ENCODE measurements around the gene BAHCC1. TPM values are rescaled to one million over a fixed set of nuclear protein-coding genes. Genes with fewer than 3 reads are reported as not detected.

Gene BAHCC1
- total and polyA plus RNA-seq, 3 experiments from 2014 or later: not detected

- peak overlapping the region; percentile 93 to 99 (median 98) for H3K4me3 Mint-ChIP-seq
- H3K9me3 Mint-ChIP-seq: peaks cover 0 to 1% (median 0%) of the 10 kb centered on the region in 5 donors
- Histone ChIP-seq H3K4me1 (ENCODE audit: insufficient read depth, low read length) (peaks cover 26% of the 10 kb centered on the region), H3K27ac (ENCODE audit: low read depth, low read length) (peak overlapping the region; percentile 85), H3K36me3 (ENCODE audit: insufficient read depth, low read length) (peaks cover 33% of the 10 kb centered on the region), H3K9me3 (ENCODE audit: low read length) (no peaks in the 10 kb centered on the region), H3K4me3 (ENCODE audit: low read length) (peak overlapping the region; percentile 92), H3K27me3 (ENCODE audit: insufficient read depth, low read length, poor library complexity, severe bottlenecking) (no peaks in the 10 kb centered on the region)
- ChIA-PET POLR2A (interaction anchor here (0.8 to 1.4 kb wide), 3 partner anchors 23 to 42 kb away, joined by 3 to 8 read pairs (median 3); partner anchors contain the start of gene FAAP100), CTCF (interaction anchor here (1.8 to 2.1 kb wide), 2 partner anchors 27 to 41 kb away, joined by 6 to 8 read pairs; partner anchors contain the start of gene FAAP100)
- peak in 4 of 5 donors; percentile 28 to 70 (median 58) for DNase-seq
- H3K27me3 Mint-ChIP-seq: peaks cover 0 to 15% of the 10 kb centered on the region in 2 donors
- H3K36me3 Mint-ChIP-seq: peaks cover 30 to 42% (median 32%) of the 10 kb centered on the region in 3 donors
- peak overlapping the region; percentile 90 to 98 (median 96) for H3K27ac Mint-ChIP-seq
- peaks cover 40 to 64% (median 51%) of the 10 kb centered on the region in 3 donors for H3K4me1 Mint-ChIP-seq
These were observed 115.7 kb downstream of the BAHCC1 start for GRCh38 chr17:81510785-81511553.

GRCh38 chr17:81511554-81511803 is 116.2 kb downstream of the BAHCC1 start:
- H3K27me3 ChIP-seq (ENCODE audit: insufficient read depth, low read length, poor library complexity, severe bottlenecking): no peaks in the 10 kb centered on the region
- H3K4me3 ChIP-seq (ENCODE audit: low read length): peak overlapping the region; percentile 92
- peaks cover 0 to 1% (median 0%) of the 10 kb centered on the region in 5 donors for H3K9me3 Mint-ChIP-seq
- H3K27ac Mint-ChIP-seq: peak overlapping the region; percentile 90 to 98 (median 96)
- H3K9me3 ChIP-seq (ENCODE audit: low read length): no peaks in the 10 kb centered on the region
- peaks cover 0 to 15% of the 10 kb centered on the region in 2 donors for H3K27me3 Mint-ChIP-seq
- ChIA-PET CTCF (interaction anchor here (1.8 to 2.1 kb wide), 2 partner anchors 27 to 41 kb away, joined by 6 to 8 read pairs; partner anchors contain the start of gene FAAP100), POLR2A (interaction anchor here (1.3 to 2.0 kb wide), 2 partner anchors 41 to 273 kb away, joined by 8 to 9 read pairs; partner anchors contain the start of genes FAAP100, NDUFAF8 and TEPSIN)
- peaks cover 30 to 42% (median 32%) of the 10 kb centered on the region in 3 donors for H3K36me3 Mint-ChIP-seq
- peaks cover 46 to 69% (median 56%) of the 10 kb centered on the region in 3 donors for H3K4me1 Mint-ChIP-seq
- no peak for DNase-seq
- H3K4me1 ChIP-seq (ENCODE audit: insufficient read depth, low read length): peaks cover 32% of the 10 kb centered on the region
- H3K4me3 Mint-ChIP-seq: peak overlapping the region; percentile 93 to 99 (median 98)
- peak overlapping the region; percentile 85 for H3K27ac ChIP-seq (ENCODE audit: low read depth, low read length)
- H3K36me3 ChIP-seq (ENCODE audit: insufficient read depth, low read length): peaks cover 33% of the 10 kb centered on the region

DNA sequence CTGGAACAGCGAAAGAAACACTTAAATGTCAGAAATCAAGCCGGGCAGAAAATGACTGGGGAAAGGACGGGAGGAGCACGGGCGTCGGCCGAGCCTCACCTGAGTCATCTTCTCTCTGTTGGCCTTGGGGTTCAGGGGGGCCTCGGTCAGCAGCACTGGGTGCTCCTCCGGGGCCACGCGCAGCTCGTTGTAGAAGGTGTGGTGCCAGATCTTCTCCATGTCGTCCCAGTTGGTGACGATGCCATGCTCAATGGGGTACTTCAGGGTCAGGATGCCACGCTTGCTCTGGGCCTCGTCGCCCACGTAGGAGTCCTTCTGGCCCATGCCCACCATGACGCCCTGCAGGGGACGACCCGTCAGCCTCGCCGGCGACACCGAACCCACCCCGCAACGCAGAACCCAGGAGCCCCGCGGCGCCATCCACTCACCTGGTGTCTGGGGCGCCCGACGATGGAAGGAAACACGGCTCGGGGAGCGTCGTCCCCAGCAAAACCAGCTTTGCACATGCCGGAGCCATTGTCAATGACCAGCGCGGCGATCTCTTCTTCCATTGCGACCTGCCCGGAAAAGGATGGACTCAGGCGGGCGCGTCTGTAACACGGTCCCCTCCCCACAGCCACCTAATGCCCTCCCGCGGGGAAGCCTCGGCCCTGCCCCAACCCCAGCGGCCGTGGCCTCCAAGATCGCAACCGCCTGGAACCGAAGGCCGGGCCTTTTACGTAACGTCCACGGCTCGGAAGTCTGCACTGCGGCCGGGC is 116.7 kb downstream of the BAHCC1 start:
- peaks cover 0 to 1% (median 0%) of the 10 kb centered on the region in 5 donors for H3K9me3 Mint-ChIP-seq
- DNase-seq: peak in 4 of 5 donors; percentile 31 to 58 (median 41)
- H3K27ac Mint-ChIP-seq: peak overlapping the region; percentile 90 to 98 (median 96)
- H3K36me3 Mint-ChIP-seq: peaks cover 30 to 42% (median 32%) of the 10 kb centered on the region in 3 donors
- Histone ChIP-seq H3K27ac (ENCODE audit: low read depth, low read length) (peak overlapping the region; percentile 85), H3K27me3 (ENCODE audit: insufficient read depth, low read length, poor library complexity, severe bottlenecking) (no peaks in the 10 kb centered on the region), H3K4me3 (ENCODE audit: low read length) (peak overlapping the region; percentile 92), H3K9me3 (ENCODE audit: low read length) (no peaks in the 10 kb centered on the region), H3K4me1 (ENCODE audit: insufficient read depth, low read length) (peaks cover 35% of the 10 kb centered on the region), H3K36me3 (ENCODE audit: insufficient read depth, low read length) (peaks cover 33% of the 10 kb centered on the region)
- CTCF ChIA-PET: interaction anchor here (1.8 to 2.1 kb wide), 2 partner anchors 28 to 40 kb away, joined by 6 to 8 read pairs; partner anchors contain the start of gene FAAP100
- peaks cover 48 to 74% (median 59%) of the 10 kb centered on the region in 3 donors for H3K4me1 Mint-ChIP-seq
- POLR2A ChIA-PET: interaction anchor here (0.5 to 2.0 kb wide), 4 partner anchors 27 to 275 kb away, joined by 3 to 9 read pairs (median 8); partner anchors contain the start of genes FAAP100, NDUFAF8 and TEPSIN
- H3K27me3 Mint-ChIP-seq: peaks cover 0 to 15% of the 10 kb centered on the region in 2 donors
- peak overlapping the region; percentile 93 to 99 (median 98) for H3K4me3 Mint-ChIP-seq

- Histone ChIP-seq H3K9me3 (ENCODE audit: low read length) (no peaks in the 10 kb centered on the region), H3K27me3 (ENCODE audit: insufficient read depth, low read length, poor library complexity, severe bottlenecking) (no peaks in the 10 kb centered on the region), H3K4me1 (ENCODE audit: insufficient read depth, low read length) (peaks cover 36% of the 10 kb centered on the region), H3K27ac (ENCODE audit: low read depth, low read length) (peak within 1 kb of the TSS; percentile 85), H3K4me3 (ENCODE audit: low read length) (peak within 1 kb of the TSS; percentile 92), H3K36me3 (ENCODE audit: insufficient read depth, low read length) (peaks cover 33% of the 10 kb centered on the region)
- Mint-ChIP-seq H3K9me3 (peaks cover 0 to 1% (median 0%) of the 10 kb centered on the region in 5 donors), H3K36me3 (peaks cover 30 to 42% (median 32%) of the 10 kb centered on the region in 3 donors), H3K27me3 (peaks cover 0 to 15% of the 10 kb centered on the region in 2 donors), H3K27ac (peak within 1 kb of the TSS; percentile 92 to 98 (median 96)), H3K4me3 (peak within 1 kb of the TSS; percentile 93 to 99 (median 98)), H3K4me1 (peaks cover 46 to 74% (median 56%) of the 10 kb centered on the region in 3 donors)
- ChIA-PET POLR2A (interaction anchor here (0.5 to 2.0 kb wide), 6 partner anchors 28 to 276 kb away, joined by 3 to 9 read pairs (median 6); partner anchors contain the start of genes FAAP100, NDUFAF8 and TEPSIN), CTCF (no interaction called here)
- DNase-seq: peak; percentile 85 to 95 (median 88)
These were observed 117.5 kb downstream of the BAHCC1 start, which contains the start of gene ACTG1 for GRCh38 chr17:81512562-81513371. ACTG1 (minus strand) TSS chr17:81512799; CDS start chr17:81512354, 445 bp downstream.

- no peaks in the 10 kb centered on the region for H3K9me3 ChIP-seq (ENCODE audit: low read length)
- Mint-ChIP-seq H3K9me3 (peaks cover 0 to 1% (median 0%) of the 10 kb centered on the region in 5 donors), H3K27ac (peak overlapping the region; percentile 78 to 96 (median 90)), H3K4me1 (peaks cover 49 to 74% (median 56%) of the 10 kb centered on the region in 3 donors), H3K36me3 (peaks cover 30 to 40% (median 32%) of the 10 kb centered on the region in 3 donors), H3K4me3 (peak overlapping the region; percentile 87 to 97 (median 89)), H3K27me3 (peaks cover 0 to 15% of the 10 kb centered on the region in 2 donors)
- H3K4me3 ChIP-seq (ENCODE audit: low read length): peak overlapping the region; percentile 71
- peak overlapping the region; percentile 67 for H3K27ac ChIP-seq (ENCODE audit: low read depth, low read length)
- H3K27me3 ChIP-seq (ENCODE audit: insufficient read depth, low read length, poor library complexity, severe bottlenecking): no peaks in the 10 kb centered on the region
- H3K4me1 ChIP-seq (ENCODE audit: insufficient read depth, low read length): peaks cover 42% of the 10 kb centered on the region
- H3K36me3 ChIP-seq (ENCODE audit: insufficient read depth, low read length): peaks cover 33% of the 10 kb centered on the region
- ChIA-PET POLR2A (interaction anchor here (1.2 to 2.0 kb wide), 5 partner anchors 29 to 290 kb away, joined by 3 to 9 read pairs (median 6); partner anchors contain the start of genes CEP131, FAAP100, NDUFAF8 and TEPSIN), CTCF (interaction anchor here (0.8 kb wide), 1 partner anchor 221 kb away, joined by 3 read pairs; no protein-coding TSS in a partner anchor)
- DNase-seq: peak; percentile 49 to 75 (median 62)
These were observed 118.1 kb downstream of the BAHCC1 start for GRCh38 chr17:81513372-81513752.

GRCh38 chr17:81513753-81514488 is 118.7 kb downstream of the BAHCC1 start:
- H3K27ac ChIP-seq (ENCODE audit: low read depth, low read length): peak overlapping the region; percentile 67
- H3K4me1 ChIP-seq (ENCODE audit: insufficient read depth, low read length): peaks cover 42% of the 10 kb centered on the region
- H3K4me1 Mint-ChIP-seq: peaks cover 44 to 74% (median 52%) of the 10 kb centered on the region in 3 donors
- peak overlapping the region; percentile 71 for H3K4me3 ChIP-seq (ENCODE audit: low read length)
- peak overlapping the region; percentile 78 to 96 (median 90) for H3K27ac Mint-ChIP-seq
- peak overlapping the region; percentile 87 to 97 (median 89) for H3K4me3 Mint-ChIP-seq
- peaks cover 28 to 35% (median 31%) of the 10 kb centered on the region in 3 donors for H3K36me3 Mint-ChIP-seq
- POLR2A ChIA-PET: interaction anchor here (1.2 to 2.0 kb wide), 5 partner anchors 29 to 291 kb away, joined by 3 to 9 read pairs (median 6); partner anchors contain the start of genes CEP131, FAAP100, NDUFAF8 and TEPSIN
- H3K36me3 ChIP-seq (ENCODE audit: insufficient read depth, low read length): peaks cover 30% of the 10 kb centered on the region
- H3K27me3 ChIP-seq (ENCODE audit: insufficient read depth, low read length, poor library complexity, severe bottlenecking): no peaks in the 10 kb centered on the region
- peaks cover 0 to 1% (median 0%) of the 10 kb centered on the region in 5 donors for H3K9me3 Mint-ChIP-seq
- CTCF ChIA-PET: interaction anchor here (0.8 kb wide), 1 partner anchor 222 kb away, joined by 3 read pairs; no protein-coding TSS in a partner anchor
- DNase-seq: peak in 4 of 5 donors; percentile 25 to 60 (median 38)
- no peaks in the 10 kb centered on the region for H3K9me3 ChIP-seq (ENCODE audit: low read length)
- H3K27me3 Mint-ChIP-seq: peaks cover 0 to 15% of the 10 kb centered on the region in 2 donors
